MM.1S (cell line): ENCODE data around the gene ZNF354B.
"Not testable (repeated sequence)": the region's sequence is repeated elsewhere in the genome, so short reads cannot be mapped to it uniquely, and the experiment has no call there.

Source experiments
- DNase-seq: peaks from one replicate; pipeline ENCODE4 v3.0.0-alpha.2; 2015
- H2AFZ ChIP-seq: fragments of 300-600 bp; sonication (generic); 2 replicates; pipeline ENCODE4 v1.6.0; 2016; ENCODE audit warnings: antibody characterized with exemption, low read length
- H3F3A ChIP-seq: fragments of 300-600 bp; sonication (generic); 2 replicates; pipeline ENCODE4 v1.6.1; 2016; ENCODE audit warnings: mild to moderate bottlenecking, antibody characterized with exemption, low read length, moderate library complexity, mixed read lengths; ENCODE audit not compliant: insufficient read depth
- H3K27ac ChIP-seq: fragments of 300-600 bp; sonication (generic); 2 replicates; pipeline ENCODE4 v1.5.1; 2016; ENCODE audit warnings: mild to moderate bottlenecking, low read length
- H3K27me3 ChIP-seq: fragments of 300-600 bp; sonication (generic); replicated peaks from 2 replicates; pipeline ENCODE4 v1.6.0; 2016; ENCODE audit warnings: low read length; ENCODE audit not compliant: insufficient read depth
- H3K36me3 ChIP-seq: fragments of 300-600 bp; sonication (generic); replicated peaks from 2 replicates; pipeline ENCODE4 v1.6.1; 2016; ENCODE audit warnings: mild to moderate bottlenecking, low read length, mixed read lengths; ENCODE audit not compliant: insufficient read depth
- H3K4me1 ChIP-seq: fragments of 300-600 bp; sonication (generic); 2 replicates; pipeline ENCODE4 v1.6.1; 2016; ENCODE audit warnings: low read length, mixed read lengths
- H3K4me2 ChIP-seq: fragments of 300-600 bp; sonication (generic); 2 replicates; pipeline ENCODE4 v1.6.0; 2016; ENCODE audit warnings: low read depth, low read length
- H3K4me3 ChIP-seq: fragments of 300-600 bp; sonication (generic); 2 replicates; pipeline ENCODE4 v1.5.1; 2016; ENCODE audit warnings: low read length, mixed read lengths
- H3K79me2 ChIP-seq: fragments of 300-600 bp; sonication (generic); 2 replicates; pipeline ENCODE4 v1.6.1; 2016; ENCODE audit warnings: mixed run types, low read length, mixed read lengths
- H3K9ac ChIP-seq: fragments of 300-600 bp; sonication (generic); 2 replicates; pipeline ENCODE4 v1.6.1; 2016; ENCODE audit warnings: low read length, mixed read lengths
- H3K9me2 ChIP-seq: fragments of 300-600 bp; sonication (generic); replicated peaks from 2 replicates; pipeline ENCODE4 v1.6.1; 2016; ENCODE audit warnings: mild to moderate bottlenecking, low read length, mixed read lengths; ENCODE audit not compliant: insufficient read depth
- H3K9me3 ChIP-seq: fragments of 300-600 bp; sonication (generic); replicated peaks from 2 replicates; pipeline ENCODE4 v1.6.1; 2016; ENCODE audit warnings: mild to moderate bottlenecking, low read length, mixed read lengths; ENCODE audit not compliant: insufficient read depth
- H4K20me1 ChIP-seq: fragments of 300-600 bp; sonication (generic); 2 replicates; pipeline ENCODE4 v1.6.1; 2016; ENCODE audit warnings: mild to moderate bottlenecking, low read length, moderate library complexity, mixed read lengths; ENCODE audit not compliant: insufficient read depth
- CTCF ChIP-seq: fragments of 300-600 bp; sonication (generic); IDR thresholded peaks from 2 replicates; pipeline ENCODE4 v1.5.1; 2016; ENCODE audit warnings: antibody characterized with exemption, low read length, mixed read lengths
- EZH2 ChIP-seq: fragments of 300-600 bp; sonication (generic); optimal IDR thresholded peaks from 2 replicates; pipeline ENCODE3; 2017; ENCODE audit warnings: low read depth, mild to moderate bottlenecking, antibody characterized with exemption, low read length, mixed read lengths
- EZH2phosphoT487 ChIP-seq: fragments of 300-600 bp; sonication (generic); IDR thresholded peaks from 2 replicates; pipeline ENCODE4 v1.6.1; 2018; ENCODE audit warnings: antibody characterized with exemption, low read length

The ZNF354B gene

GRCh38 chr5:178849316-178849715 is 10.4 kb upstream of the ZNF354B start:
- Histone ChIP-seq H3K79me2 (no peaks in the 10 kb centered on the region), H3K27ac (no peak overlapping the region), H3K9ac (no peak overlapping the region), H3K27me3 (peaks cover 9% of the 10 kb centered on the region; the same call in 1 of the 2 replicates), H3K4me2 (no peak overlapping the region), H3K4me3 (no peak overlapping the region), H3K9me2 (no peaks in the 10 kb centered on the region), H4K20me1 (no peaks in the 10 kb centered on the region), H2AFZ (no peak overlapping the region), H3F3A (no peaks in the 10 kb centered on the region), H3K36me3 (no peaks in the 10 kb centered on the region), H3K9me3 (no peaks in the 10 kb centered on the region), H3K4me1 (no peaks in the 10 kb centered on the region)
- TF ChIP-seq EZH2, result no peak
- TF ChIP-seq CTCF, result no peak
- TF ChIP-seq EZH2phosphoT487, result no peak
- no peak for DNase-seq

GRCh38 chr5:178851951-178852350 is 7.8 kb upstream of the ZNF354B start:
- Histone ChIP-seq H3K27me3 (peaks cover 7% of the 10 kb centered on the region; the same call in 1 of the 2 replicates), H3F3A (no peaks in the 10 kb centered on the region), H3K4me2 (no peak overlapping the region), H3K9me3 (no peaks in the 10 kb centered on the region), H3K9ac (no peak overlapping the region), H3K36me3 (no peaks in the 10 kb centered on the region), H3K4me1 (no peaks in the 10 kb centered on the region), H3K9me2 (no peaks in the 10 kb centered on the region), H3K27ac (no peak overlapping the region), H3K4me3 (no peak overlapping the region), H4K20me1 (no peaks in the 10 kb centered on the region), H3K79me2 (no peaks in the 10 kb centered on the region), H2AFZ (no peak overlapping the region)
- TF ChIP-seq EZH2phosphoT487, result no peak
- no peak for TF ChIP-seq CTCF
- TF ChIP-seq EZH2, result no peak
- no peak for DNase-seq

GRCh38 chr5:178854284-178854683 is 5.5 kb upstream of the ZNF354B start:
- Histone ChIP-seq H3K36me3 (no peaks in the 10 kb centered on the region), H3K4me3 (no peak overlapping the region), H3K9me3 (no peaks in the 10 kb centered on the region), H2AFZ (no peak overlapping the region), H4K20me1 (no peaks in the 10 kb centered on the region), H3K79me2 (no peaks in the 10 kb centered on the region), H3K9me2 (no peaks in the 10 kb centered on the region), H3F3A (no peaks in the 10 kb centered on the region), H3K4me1 (no peaks in the 10 kb centered on the region), H3K27me3 (0 out of 2 replicates have a peak, but pooled peaks cover 4% of the 10 kb centered on the region), H3K27ac (no peak overlapping the region), H3K4me2 (no peak overlapping the region), H3K9ac (no peak overlapping the region)
- no peak for TF ChIP-seq EZH2
- TF ChIP-seq EZH2phosphoT487, result no peak
- TF ChIP-seq CTCF, result no peak
- no peak for DNase-seq

- not testable (repeated sequence) for H3K9ac ChIP-seq, H3K4me3 ChIP-seq, H3K9me3 ChIP-seq, H3F3A ChIP-seq, H3K9me2 ChIP-seq, H3K79me2 ChIP-seq, H4K20me1 ChIP-seq, H3K4me2 ChIP-seq, H2AFZ ChIP-seq, H3K27ac ChIP-seq, H3K4me1 ChIP-seq, H3K36me3 ChIP-seq, H3K27me3 ChIP-seq, DNase-seq
Observed at GRCh38 chr5:178860615-178861014, 862 bp downstream of the ZNF354B start.
